ENCODE results near the gene FBN2.

FBN2 gene

DNA sequence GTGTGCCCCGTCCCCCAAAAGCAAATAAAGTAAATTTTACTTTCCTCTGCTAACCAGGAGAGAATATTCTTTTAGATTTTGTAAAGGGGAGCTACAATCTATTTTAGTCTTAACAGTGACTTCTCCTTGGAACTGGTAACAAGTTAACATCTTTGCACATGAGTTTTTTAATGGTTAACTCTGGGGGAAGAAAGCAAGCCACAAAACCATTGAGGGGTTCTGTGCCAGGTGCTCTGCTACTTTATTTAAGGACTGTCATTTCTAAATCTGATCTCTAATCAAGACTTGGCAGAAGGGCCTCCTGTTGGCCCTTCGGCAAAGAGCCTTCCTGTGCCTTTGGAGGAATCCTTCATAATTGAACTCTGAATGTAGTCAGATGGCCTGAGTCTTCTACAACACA, 301.0 kb downstream of the FBN2 start:
- DNase-seq, result no peak

DNA sequence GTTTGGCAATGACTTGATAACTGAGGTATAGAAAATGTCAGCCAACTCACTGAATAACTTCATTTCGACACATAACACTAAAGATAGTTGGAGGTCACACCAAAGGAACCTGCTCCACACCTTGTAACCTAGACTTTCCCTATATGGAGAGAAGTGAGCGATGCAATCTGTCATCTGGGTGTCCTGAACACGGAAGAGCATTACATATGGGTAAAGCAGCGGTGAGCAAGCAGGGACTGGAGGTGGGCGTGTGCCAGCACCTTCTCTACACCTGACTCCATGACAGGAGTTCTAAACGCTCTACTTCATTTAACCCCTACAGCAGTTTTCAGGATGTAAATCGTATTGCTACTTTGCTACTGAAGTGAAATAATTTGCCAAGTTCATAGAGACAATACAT, 301.7 kb downstream of the FBN2 start:
- DNase-seq, result no peak

DNA sequence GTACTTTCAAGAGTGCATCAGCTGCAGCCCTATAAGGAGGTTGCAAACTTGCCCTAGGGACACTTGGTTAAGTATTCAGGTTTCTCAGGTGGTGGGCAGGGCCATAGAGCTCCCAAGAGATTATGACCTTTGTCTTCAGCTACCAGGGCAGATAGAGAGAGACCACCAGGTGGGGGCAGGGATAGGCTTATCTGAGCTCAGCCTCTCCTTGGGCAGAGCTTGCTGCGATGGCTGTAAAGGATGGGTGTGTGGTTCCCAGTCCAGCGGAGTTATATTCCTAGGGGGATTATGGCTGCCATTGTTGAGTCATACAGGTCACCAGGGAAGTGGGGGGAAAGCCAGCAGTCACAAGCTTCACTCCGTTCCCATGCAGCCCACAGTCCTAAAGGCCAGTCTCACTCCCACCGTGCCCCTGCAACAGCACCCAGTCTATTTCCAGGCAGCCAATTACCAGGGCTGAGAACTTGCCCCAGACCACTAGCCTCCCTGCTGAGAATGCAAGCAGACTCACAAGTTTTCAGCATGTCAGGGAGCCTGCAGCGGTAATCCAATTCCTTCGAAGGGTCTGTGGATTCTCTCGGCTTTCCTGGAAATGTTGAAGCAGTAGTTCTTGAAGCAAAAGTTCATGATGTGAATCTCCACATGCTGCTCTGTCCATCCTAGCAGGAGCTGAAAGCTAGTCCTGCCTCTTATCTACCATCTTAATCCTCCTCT, 303.0 kb downstream of the FBN2 start:
- no peak for DNase-seq

- DNase-seq, result no peak
Measured at GRCh38 chr5:128228521-128228920, 309.5 kb downstream of the FBN2 start.

GRCh38 chr5:128228008-128228407, 310.0 kb downstream of the FBN2 start:
- DNase-seq, result no peak

- DNase-seq, result no peak
Measured at GRCh38 chr5:128225245-128226030, 312.6 kb downstream of the FBN2 start.

DNA sequence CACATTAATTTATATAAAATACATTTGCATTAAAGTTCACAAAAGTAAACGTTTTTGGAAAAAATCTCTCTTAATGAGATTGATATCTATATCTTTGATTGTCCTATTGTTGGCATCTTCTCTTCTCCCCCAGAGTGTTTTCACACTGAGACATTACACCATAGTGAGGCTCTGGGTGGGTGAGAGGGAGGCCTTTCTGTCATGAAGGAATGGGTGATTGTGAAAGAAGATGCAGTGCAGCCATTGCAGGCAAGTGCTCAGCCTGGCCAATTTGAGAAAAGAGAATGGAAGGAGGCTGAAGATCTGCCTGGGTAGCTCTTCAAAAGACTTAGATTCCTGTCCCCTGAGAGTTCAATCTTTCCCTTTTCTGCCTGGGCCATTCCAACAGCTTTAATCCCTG, 313.7 kb downstream of the FBN2 start:
- no peak for DNase-seq

- no peak for DNase-seq
Measured at GRCh38 chr5:128220841-128221240, 317.2 kb downstream of the FBN2 start.

GRCh38 chr5:128216860-128217531, 321.0 kb downstream of the FBN2 start:
- no peak for DNase-seq

- DNase-seq, result no peak
Measured at GRCh38 chr5:128216285-128216684, 321.8 kb downstream of the FBN2 start.

DNA sequence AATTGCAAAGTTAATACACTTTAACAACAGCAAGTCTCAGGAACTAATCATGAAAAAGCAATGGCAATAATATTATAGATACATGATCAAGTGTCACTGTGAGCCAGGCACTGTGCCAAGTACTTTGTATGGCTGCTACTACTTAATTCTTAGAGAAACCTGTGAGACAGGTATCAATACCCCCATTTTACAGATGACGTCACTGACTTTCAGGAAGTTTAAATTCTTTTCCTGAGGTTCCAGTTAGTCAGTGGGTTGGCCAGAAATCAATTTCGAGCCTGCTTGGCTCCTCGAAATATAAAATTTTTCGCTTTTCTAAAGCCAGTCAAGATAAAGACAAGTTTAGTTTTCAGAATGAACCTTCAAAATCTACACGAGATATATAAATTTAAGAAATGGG, 324.2 kb downstream of the FBN2 start:
- DNase-seq, result no peak

GRCh38 chr5:128213340-128213739, 324.7 kb downstream of the FBN2 start:
- DNase-seq, result peak; percentile 16

DNA sequence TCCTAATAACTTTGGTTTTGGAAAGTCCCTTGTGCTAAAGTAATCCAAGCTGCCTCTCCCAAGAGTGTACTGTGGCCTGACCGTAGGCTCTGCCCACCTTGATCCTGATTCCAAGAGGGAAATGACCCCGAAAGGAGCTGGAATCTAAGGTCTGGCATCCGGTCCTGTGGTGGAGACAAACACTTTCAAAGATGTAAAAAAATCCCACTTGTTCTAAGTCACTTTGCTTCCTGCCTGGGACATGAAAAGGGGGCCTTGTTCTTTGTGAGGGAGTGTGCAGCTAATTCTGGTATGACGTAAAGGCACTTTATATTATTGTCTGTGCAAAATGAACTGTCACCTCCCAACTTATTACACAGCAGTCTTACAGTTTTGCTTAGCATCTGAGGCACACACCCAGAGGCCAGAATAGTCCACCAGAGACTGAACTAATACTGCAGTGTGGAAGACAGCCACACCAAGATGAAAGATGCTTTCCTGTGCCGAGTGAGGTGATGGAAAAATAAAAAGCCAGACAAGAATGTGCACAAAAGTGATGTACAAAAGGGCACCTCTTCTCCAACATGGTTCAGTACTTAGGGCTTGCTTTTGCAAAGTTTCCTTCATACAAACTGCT, 325.7 kb downstream of the FBN2 start:
- DNase-seq, result no peak

- DNase-seq, result no peak
Measured at GRCh38 chr5:128208436-128208835, 329.6 kb downstream of the FBN2 start.
